ENCODE results near the gene PNP.

PNP gene

DNA sequence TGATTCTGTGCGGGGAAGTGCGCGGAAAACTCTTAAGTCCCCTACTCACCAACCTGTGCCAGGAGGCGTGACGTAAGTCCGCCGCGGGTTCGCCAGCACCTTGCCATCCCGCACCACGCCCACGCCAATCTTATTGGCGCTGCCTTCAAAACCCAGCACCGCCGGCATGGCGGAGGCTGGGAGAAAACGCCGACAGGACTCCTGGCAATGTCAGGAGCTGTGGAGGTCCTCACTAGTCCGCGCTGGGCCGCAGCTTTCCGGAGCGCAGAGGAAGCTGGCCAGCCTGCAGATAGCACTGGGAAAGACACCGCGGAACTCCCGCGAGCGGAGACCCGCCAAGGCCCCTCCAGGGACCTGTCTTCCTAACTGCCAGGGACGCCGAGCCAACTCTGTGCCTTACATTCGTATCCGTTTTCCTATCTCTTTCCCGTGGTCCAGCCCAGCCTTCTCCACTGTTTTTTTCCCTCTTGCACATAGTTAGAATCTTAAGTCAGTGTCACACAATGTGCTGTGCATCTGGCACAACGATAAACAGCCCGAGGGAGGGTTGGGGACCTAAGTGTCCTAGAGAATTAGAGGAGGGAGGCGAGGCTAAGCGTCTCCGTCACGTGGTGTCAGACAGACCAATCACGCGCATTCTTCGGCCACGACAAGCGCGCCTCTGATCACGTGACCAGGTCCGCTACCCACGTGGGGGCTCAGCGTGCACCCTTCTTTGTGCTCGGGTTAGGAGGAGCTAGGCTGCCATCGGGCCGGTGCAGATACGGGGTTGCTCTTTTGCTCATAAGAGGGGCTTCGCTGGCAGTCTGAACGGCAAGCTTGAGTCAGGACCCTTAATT is 14.5 kb upstream of the PNP start, which contains the start of the genes APEX1 and OSGEP (continued):
- TF ChIP-seq, protein P1, sequence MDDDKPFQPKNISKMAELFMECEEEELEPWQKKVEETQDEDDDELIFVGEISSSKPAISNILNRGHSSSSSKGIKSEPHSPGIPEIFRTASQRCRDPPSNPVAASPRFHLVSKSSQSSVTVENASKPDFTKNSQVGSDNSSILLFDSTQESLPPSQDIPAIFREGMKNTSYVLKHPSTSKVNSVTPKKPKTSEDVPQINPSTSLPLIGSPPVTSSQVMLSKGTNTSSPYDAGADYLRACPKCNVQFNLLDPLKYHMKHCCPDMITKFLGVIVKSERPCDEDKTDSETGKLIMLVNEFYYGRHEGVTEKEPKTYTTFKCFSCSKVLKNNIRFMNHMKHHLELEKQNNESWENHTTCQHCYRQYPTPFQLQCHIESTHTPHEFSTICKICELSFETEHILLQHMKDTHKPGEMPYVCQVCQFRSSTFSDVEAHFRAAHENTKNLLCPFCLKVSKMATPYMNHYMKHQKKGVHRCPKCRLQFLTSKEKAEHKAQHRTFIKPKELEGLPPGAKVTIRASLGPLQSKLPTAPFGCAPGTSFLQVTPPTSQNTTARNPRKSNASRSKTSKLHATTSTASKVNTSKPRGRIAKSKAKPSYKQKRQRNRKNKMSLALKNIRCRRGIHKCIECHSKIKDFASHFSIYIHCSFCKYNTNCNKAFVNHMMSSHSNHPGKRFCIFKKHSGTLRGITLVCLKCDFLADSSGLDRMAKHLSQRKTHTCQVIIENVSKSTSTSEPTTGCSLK (tag by site-specific recombination; IDR thresholded peaks at IDR 0.05): no peak
- TF ChIP-seq FEZF1 (tag by site-specific recombination; IDR thresholded peaks at IDR 0.05): peak; percentile 88
- 0 out of 2 replicates have a peak, but pooled peaks have one; percentile 9 for TF ChIP-seq WT1 (tag by site-specific recombination; IDR thresholded peaks at IDR 0.05)
- TF ChIP-seq, protein P2, sequence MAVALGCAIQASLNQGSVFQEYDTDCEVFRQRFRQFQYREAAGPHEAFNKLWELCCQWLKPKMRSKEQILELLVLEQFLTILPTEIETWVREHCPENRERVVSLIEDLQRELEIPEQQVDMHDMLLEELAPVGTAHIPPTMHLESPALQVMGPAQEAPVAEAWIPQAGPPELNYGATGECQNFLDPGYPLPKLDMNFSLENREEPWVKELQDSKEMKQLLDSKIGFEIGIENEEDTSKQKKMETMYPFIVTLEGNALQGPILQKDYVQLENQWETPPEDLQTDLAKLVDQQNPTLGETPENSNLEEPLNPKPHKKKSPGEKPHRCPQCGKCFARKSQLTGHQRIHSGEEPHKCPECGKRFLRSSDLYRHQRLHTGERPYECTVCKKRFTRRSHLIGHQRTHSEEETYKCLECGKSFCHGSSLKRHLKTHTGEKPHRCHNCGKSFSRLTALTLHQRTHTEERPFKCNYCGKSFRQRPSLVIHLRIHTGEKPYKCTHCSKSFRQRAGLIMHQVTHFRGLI (tag by site-specific recombination; IDR thresholded peaks at IDR 0.05): peak; percentile 7
- TF ChIP-seq, protein P3, sequence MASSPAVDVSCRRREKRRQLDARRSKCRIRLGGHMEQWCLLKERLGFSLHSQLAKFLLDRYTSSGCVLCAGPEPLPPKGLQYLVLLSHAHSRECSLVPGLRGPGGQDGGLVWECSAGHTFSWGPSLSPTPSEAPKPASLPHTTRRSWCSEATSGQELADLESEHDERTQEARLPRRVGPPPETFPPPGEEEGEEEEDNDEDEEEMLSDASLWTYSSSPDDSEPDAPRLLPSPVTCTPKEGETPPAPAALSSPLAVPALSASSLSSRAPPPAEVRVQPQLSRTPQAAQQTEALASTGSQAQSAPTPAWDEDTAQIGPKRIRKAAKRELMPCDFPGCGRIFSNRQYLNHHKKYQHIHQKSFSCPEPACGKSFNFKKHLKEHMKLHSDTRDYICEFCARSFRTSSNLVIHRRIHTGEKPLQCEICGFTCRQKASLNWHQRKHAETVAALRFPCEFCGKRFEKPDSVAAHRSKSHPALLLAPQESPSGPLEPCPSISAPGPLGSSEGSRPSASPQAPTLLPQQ (tag by site-specific recombination; IDR thresholded peaks at IDR 0.05): peak; percentile 56
- TF ChIP-seq, protein P4, sequence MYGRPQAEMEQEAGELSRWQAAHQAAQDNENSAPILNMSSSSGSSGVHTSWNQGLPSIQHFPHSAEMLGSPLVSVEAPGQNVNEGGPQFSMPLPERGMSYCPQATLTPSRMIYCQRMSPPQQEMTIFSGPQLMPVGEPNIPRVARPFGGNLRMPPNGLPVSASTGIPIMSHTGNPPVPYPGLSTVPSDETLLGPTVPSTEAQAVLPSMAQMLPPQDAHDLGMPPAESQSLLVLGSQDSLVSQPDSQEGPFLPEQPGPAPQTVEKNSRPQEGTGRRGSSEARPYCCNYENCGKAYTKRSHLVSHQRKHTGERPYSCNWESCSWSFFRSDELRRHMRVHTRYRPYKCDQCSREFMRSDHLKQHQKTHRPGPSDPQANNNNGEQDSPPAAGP (tag by site-specific recombination; IDR thresholded peaks at IDR 0.05): peak; percentile 82; the same call in 1 of the 2 replicates
- TF ChIP-seq ZNF2 (tag by site-specific recombination; IDR thresholded peaks at IDR 0.05): peak; percentile 24; the same call in 1 of the 2 replicates
- TF ChIP-seq ZNF19 (tag by site-specific recombination; IDR thresholded peaks at IDR 0.05; ENCODE audit: low read depth): 0 out of 2 replicates have a peak, but pooled peaks have one; percentile 40

DNA sequence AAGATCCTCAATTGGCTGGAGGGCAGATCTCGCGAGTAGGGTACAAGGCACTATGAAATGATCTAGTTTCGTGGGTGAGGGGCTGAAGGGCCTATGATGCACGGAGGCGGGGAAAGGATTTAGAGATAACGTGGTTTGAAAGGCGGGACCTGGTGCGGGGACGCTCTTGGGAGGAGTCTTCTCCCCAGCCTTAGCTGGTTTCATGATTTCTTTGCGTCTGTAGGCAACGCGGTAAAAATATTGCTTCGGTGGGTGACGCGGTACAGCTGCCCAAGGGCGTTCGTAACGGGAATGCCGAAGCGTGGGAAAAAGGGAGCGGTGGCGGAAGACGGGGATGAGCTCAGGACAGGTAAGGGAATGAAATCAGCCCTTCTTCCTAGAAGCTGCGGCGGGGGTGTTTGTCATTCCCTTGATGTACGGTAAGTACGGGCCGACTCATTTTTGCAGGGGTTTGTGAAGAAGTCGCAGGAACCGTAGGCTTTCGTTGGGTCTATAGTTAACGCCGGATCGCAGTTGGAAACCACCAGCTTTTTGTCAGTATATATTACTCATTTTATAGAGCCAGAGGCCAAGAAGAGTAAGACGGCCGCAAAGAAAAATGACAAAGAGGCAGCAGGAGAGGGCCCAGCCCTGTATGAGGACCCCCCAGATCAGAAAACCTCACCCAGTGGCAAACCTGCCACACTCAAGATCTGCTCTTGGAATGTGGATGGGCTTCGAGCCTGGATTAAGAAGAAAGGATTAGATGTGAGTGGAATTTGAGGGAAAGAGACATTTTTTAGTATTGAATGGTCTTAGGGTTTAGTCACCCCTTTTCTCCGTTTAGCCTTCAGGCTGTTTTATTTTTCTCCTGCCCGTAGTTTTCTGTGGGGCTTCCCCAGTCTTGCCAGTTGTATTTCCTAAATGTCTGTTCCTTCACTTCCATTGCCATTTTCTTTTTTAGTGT is 13.6 kb upstream of the PNP start:
- Histone ChIP-seq H3K4me3 (ENCODE audit: low read depth, low read length) (peak overlapping the region; percentile 91), H3K36me3 (ENCODE audit: control insufficient read depth in 2 of 2, insufficient read depth in 1 of 2, low read length in 2 of 2) (peaks cover 44 to 71% of the 10 kb centered on the region in 2 experiments), H3K27ac (ENCODE audit: extremely low read depth, low read depth, low read length) (peak overlapping the region; percentile 87), H3K9me3 (ENCODE audit: control insufficient read depth, insufficient read depth, low read depth, low read length) (no peaks in the 10 kb centered on the region), H3K4me1 (ENCODE audit: control insufficient read depth, insufficient read depth, low read length) (peaks cover 8% of the 10 kb centered on the region)
- ChIA-PET POLR2A (interaction anchor here (0.6 to 3.0 kb wide), 16 partner anchors 12 to 229 kb away, joined by 3 to 51 read pairs (median 3); partner anchors contain the start of genes CCNB1IP1, KLHL33, PARP2 and PNP), CTCF (interaction anchor here (0.6 to 1.3 kb wide), 8 partner anchors 11 to 533 kb away, joined by 3 to 4 read pairs (median 3); no protein-coding TSS in a partner anchor)
- TF ChIP-seq, protein P5, sequence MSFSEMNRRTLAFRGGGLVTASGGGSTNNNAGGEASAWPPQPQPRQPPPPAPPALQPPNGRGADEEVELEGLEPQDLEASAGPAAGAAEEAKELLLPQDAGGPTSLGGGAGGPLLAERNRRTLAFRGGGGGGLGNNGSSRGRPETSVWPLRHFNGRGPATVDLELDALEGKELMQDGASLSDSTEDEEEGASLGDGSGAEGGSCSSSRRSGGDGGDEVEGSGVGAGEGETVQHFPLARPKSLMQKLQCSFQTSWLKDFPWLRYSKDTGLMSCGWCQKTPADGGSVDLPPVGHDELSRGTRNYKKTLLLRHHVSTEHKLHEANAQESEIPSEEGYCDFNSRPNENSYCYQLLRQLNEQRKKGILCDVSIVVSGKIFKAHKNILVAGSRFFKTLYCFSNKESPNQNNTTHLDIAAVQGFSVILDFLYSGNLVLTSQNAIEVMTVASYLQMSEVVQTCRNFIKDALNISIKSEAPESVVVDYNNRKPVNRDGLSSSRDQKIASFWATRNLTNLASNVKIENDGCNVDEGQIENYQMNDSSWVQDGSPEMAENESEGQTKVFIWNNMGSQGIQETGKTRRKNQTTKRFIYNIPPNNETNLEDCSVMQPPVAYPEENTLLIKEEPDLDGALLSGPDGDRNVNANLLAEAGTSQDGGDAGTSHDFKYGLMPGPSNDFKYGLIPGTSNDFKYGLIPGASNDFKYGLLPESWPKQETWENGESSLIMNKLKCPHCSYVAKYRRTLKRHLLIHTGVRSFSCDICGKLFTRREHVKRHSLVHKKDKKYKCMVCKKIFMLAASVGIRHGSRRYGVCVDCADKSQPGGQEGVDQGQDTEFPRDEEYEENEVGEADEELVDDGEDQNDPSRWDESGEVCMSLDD (tag by site-specific recombination; IDR thresholded peaks at IDR 0.05): peak; percentile 11
- TF ChIP-seq, protein P6, sequence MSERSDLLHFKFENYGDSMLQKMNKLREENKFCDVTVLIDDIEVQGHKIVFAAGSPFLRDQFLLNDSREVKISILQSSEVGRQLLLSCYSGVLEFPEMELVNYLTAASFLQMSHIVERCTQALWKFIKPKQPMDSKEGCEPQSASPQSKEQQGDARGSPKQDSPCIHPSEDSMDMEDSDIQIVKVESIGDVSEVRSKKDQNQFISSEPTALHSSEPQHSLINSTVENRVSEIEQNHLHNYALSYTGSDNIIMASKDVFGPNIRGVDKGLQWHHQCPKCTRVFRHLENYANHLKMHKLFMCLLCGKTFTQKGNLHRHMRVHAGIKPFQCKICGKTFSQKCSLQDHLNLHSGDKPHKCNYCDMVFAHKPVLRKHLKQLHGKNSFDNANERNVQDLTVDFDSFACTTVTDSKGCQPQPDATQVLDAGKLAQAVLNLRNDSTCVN (tag by site-specific recombination; optimal IDR thresholded peaks at IDR 0.05): peak; percentile 74
- TF ChIP-seq ZBTB20 (tag by site-specific recombination; IDR thresholded peaks at IDR 0.05): 0 out of 2 replicates have a peak, but pooled peaks have one; percentile 3
- peak; percentile 74 for TF ChIP-seq SP2 (tag by site-specific recombination; IDR thresholded peaks at IDR 0.05)
- TF ChIP-seq, protein P1 (tag by site-specific recombination; IDR thresholded peaks at IDR 0.05): no peak
- TF ChIP-seq ZSCAN23 (tag by site-specific recombination; IDR thresholded peaks at IDR 0.05): no peak
- TF ChIP-seq, protein P7, sequence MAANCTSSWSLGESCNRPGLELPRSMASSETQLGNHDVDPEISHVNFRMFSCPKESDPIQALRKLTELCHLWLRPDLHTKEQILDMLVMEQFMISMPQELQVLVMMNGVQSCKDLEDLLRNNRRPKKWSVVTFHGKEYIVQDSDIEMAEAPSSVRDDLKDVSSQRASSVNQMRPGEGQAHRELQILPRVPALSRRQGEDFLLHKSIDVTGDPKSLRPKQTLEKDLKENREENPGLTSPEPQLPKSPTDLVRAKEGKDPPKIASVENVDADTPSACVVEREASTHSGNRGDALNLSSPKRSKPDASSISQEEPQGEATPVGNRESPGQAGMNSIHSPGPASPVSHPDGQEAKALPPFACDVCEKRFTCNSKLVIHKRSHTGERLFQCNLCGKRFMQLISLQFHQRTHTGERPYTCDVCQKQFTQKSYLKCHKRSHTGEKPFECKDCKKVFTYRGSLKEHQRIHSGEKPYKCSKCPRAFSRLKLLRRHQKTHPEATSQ (tag by site-specific recombination; IDR thresholded peaks at IDR 0.05): no peak
- TF ChIP-seq SCRT2 (tag by site-specific recombination; IDR thresholded peaks at IDR 0.05): no peak
- TF ChIP-seq ZNF843 (tag by site-specific recombination; IDR thresholded peaks at IDR 0.05): no peak; the same call in 1 of the 2 replicates
- TF ChIP-seq GLIS2 (tag by site-specific recombination; IDR thresholded peaks at IDR 0.05): peak; percentile 32; the same call in 1 of the 2 replicates

Data from HEK293 (cell line).